ENCODE results near the gene ZCCHC9. TPM values are rescaled to one million over a fixed set of nuclear protein-coding genes. Genes with fewer than 3 reads are reported as not detected.

Gene ZCCHC9
- total RNA-seq, 1 experiment from 2014 or later: 22.0 TPM

DNA sequence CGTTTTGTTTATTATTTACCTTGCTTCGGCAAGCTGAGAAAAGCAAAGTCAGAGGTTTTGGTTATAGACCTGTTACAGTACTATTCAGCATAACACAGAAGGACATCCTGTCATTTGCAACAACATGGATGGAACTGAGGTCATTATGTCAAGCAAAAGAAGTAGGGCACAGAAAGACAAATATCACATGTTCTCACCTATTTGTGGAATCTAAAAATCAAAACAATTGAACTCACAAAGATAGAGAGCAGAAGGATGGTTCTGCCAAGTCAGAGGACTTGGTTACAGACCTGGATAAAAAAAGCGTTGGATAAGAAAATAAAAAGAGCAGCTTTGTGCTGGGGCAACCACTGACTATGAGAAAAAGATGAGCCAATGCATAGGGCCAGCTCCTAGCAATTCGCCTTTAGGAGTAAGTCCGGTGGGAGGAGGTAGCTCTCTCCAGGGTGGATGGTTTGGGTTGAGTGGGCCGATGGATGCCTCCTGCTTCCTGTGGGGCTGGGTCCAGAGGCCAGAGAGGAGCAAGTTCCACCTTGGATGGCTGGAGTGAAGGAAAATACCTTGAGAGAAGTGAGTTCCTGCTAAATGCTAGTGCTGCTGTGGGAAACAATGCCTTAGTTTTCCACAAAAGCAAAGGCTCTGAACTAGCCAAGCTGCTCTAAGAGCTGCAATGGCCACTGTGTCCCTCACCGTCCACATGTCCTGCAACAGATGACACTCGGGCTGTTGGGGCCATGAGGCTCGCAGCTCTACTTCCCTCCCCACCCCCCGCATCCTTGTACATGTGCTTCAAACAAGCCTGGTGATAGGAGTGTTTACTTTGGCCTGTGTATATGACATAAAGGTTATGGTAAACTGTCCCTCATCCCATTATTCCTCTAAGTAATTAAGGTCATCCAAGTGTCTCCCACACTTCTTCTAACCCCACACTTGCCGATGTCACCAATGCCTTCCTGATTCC is 54.2 kb downstream of the ZCCHC9 start:
- no peaks in the 10 kb centered on the region for H3K9me3 ChIP-seq (ENCODE audit: insufficient read depth, low read depth)
- H3K9me2 ChIP-seq (ENCODE audit: insufficient read depth): no peaks in the 10 kb centered on the region
- H3F3A ChIP-seq (ENCODE audit: insufficient read depth, low read depth): no peaks in the 10 kb centered on the region
- no peaks in the 10 kb centered on the region for H3K79me2 ChIP-seq (ENCODE audit: low read depth)
- H3K4me3 ChIP-seq: no peak overlapping the region
- H4K20me1 ChIP-seq (ENCODE audit: insufficient read depth): no peaks in the 10 kb centered on the region
- H2AFZ ChIP-seq: no peak overlapping the region
- TF ChIP-seq, protein P1, sequence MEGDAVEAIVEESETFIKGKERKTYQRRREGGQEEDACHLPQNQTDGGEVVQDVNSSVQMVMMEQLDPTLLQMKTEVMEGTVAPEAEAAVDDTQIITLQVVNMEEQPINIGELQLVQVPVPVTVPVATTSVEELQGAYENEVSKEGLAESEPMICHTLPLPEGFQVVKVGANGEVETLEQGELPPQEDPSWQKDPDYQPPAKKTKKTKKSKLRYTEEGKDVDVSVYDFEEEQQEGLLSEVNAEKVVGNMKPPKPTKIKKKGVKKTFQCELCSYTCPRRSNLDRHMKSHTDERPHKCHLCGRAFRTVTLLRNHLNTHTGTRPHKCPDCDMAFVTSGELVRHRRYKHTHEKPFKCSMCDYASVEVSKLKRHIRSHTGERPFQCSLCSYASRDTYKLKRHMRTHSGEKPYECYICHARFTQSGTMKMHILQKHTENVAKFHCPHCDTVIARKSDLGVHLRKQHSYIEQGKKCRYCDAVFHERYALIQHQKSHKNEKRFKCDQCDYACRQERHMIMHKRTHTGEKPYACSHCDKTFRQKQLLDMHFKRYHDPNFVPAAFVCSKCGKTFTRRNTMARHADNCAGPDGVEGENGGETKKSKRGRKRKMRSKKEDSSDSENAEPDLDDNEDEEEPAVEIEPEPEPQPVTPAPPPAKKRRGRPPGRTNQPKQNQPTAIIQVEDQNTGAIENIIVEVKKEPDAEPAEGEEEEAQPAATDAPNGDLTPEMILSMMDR (conservative IDR thresholded peaks at IDR 0.05): no peak
- no peak for TF ChIP-seq EZH2 (IDR thresholded peaks at IDR 0.05; ENCODE audit: low read depth)
- DNase-seq: no peak
- POLR2A ChIA-PET (ENCODE audit: unreplicated experiment): no interaction called here
- H3K27ac ChIP-seq: no peak overlapping the region
- H3K36me3 ChIP-seq (ENCODE audit: low read depth): no peaks in the 10 kb centered on the region
- no TSS peak for BruUV-seq (replicated peaks)
- intact Hi-C loops (cut with micrococcal nuclease; ENCODE audit: unreplicated experiment): no loop called here
- no peaks in the 10 kb centered on the region for H3K27me3 ChIP-seq (ENCODE audit: insufficient read depth, low read depth)
- H3K4me2 ChIP-seq: no peak overlapping the region
- no peaks in the 10 kb centered on the region for H3K4me1 ChIP-seq (replicated peaks; ENCODE audit: insufficient read depth)
- CTCF ChIA-PET: interaction anchor here (0.7 kb wide), 1 partner anchor 794 kb away, joined by 3 read pairs; no protein-coding TSS in a partner anchor

- H3K27ac ChIP-seq: no peak overlapping the region
- TF ChIP-seq, protein P1 (conservative IDR thresholded peaks at IDR 0.05): no peak
- no peak for TF ChIP-seq EZH2 (IDR thresholded peaks at IDR 0.05; ENCODE audit: low read depth)
- ChIA-PET CTCF (interaction anchor here (0.5 kb wide), 1 partner anchor 585 kb away, joined by 3 read pairs; no protein-coding TSS in a partner anchor), POLR2A (ENCODE audit: unreplicated experiment) (no interaction called here)
- intact Hi-C loops (cut with micrococcal nuclease; ENCODE audit: unreplicated experiment): no loop called here
- no peaks in the 10 kb centered on the region for H3K9me2 ChIP-seq (ENCODE audit: insufficient read depth)
- H2AFZ ChIP-seq: no peak overlapping the region
- H3K79me2 ChIP-seq (ENCODE audit: low read depth): no peaks in the 10 kb centered on the region
- H3K9me3 ChIP-seq (ENCODE audit: insufficient read depth, low read depth): no peaks in the 10 kb centered on the region
- no peak overlapping the region for H3K4me2 ChIP-seq
- no peaks in the 10 kb centered on the region for H3K36me3 ChIP-seq (ENCODE audit: low read depth)
- H3K27me3 ChIP-seq (ENCODE audit: insufficient read depth, low read depth): no peaks in the 10 kb centered on the region
- no TSS peak for BruUV-seq (replicated peaks)
- no peak overlapping the region for H3K4me3 ChIP-seq
- no peak for DNase-seq
- H4K20me1 ChIP-seq (ENCODE audit: insufficient read depth): no peaks in the 10 kb centered on the region
- H3K4me1 ChIP-seq (replicated peaks; ENCODE audit: insufficient read depth): no peaks in the 10 kb centered on the region
- H3F3A ChIP-seq (ENCODE audit: insufficient read depth, low read depth): no peaks in the 10 kb centered on the region
Measured at GRCh38 chr5:81359108-81359507, 57.7 kb downstream of the ZCCHC9 start.

GRCh38 chr5:81359881-81360280 is 58.5 kb downstream of the ZCCHC9 start:
- DNase-seq: no peak
- TF ChIP-seq, protein P1 (conservative IDR thresholded peaks at IDR 0.05): no peak
- TF ChIP-seq EZH2 (IDR thresholded peaks at IDR 0.05; ENCODE audit: low read depth): no peak
- Histone ChIP-seq H3K27me3 (ENCODE audit: insufficient read depth, low read depth) (no peaks in the 10 kb centered on the region), H3K9me3 (ENCODE audit: insufficient read depth, low read depth) (no peaks in the 10 kb centered on the region), H3K4me3 (no peak overlapping the region), H3K27ac (no peak overlapping the region), H3K4me1 (replicated peaks; ENCODE audit: insufficient read depth) (no peaks in the 10 kb centered on the region), H3K36me3 (ENCODE audit: low read depth) (no peaks in the 10 kb centered on the region), H3K4me2 (no peak overlapping the region), H3F3A (ENCODE audit: insufficient read depth, low read depth) (no peaks in the 10 kb centered on the region), H4K20me1 (ENCODE audit: insufficient read depth) (no peaks in the 10 kb centered on the region), H3K79me2 (ENCODE audit: low read depth) (no peaks in the 10 kb centered on the region), H2AFZ (no peak overlapping the region), H3K9me2 (ENCODE audit: insufficient read depth) (no peaks in the 10 kb centered on the region)
- POLR2A ChIA-PET (ENCODE audit: unreplicated experiment): interaction anchor here (0.5 kb wide), 1 partner anchor 401 kb away, joined by 3 read pairs; no protein-coding TSS in a partner anchor
- CTCF ChIA-PET: no interaction called here
- BruUV-seq (replicated peaks): no TSS peak
- intact Hi-C loops (cut with micrococcal nuclease; ENCODE audit: unreplicated experiment): no loop called here
